ENCODE measurements around the gene ARID3A.

ARID3A gene

GRCh38 chr19:932648-933552, 7.1 kb downstream of the ARID3A start:
- peak; percentile 94 for DNase-seq (ENCODE audit: low read depth)

- no peak for DNase-seq (ENCODE audit: low read depth)
Observed at GRCh38 chr19:933553-933882, 7.7 kb downstream of the ARID3A start.

GRCh38 chr19:934197-934840, 8.5 kb downstream of the ARID3A start:
- no peak for DNase-seq (ENCODE audit: low read depth)

GRCh38 chr19:934865-935479, 9.1 kb downstream of the ARID3A start:
- DNase-seq (ENCODE audit: low read depth), result peak; percentile 64

GRCh38 chr19:936175-936546, 10.3 kb downstream of the ARID3A start:
- no peak for DNase-seq (ENCODE audit: low read depth)

GRCh38 chr19:937259-937694, 11.4 kb downstream of the ARID3A start:
- no peak for DNase-seq (ENCODE audit: low read depth)

- no peak for DNase-seq (ENCODE audit: low read depth)
Observed at GRCh38 chr19:938233-938923, 12.5 kb downstream of the ARID3A start.

- no peak for DNase-seq (ENCODE audit: low read depth)
Observed at GRCh38 chr19:939439-939838, 13.6 kb downstream of the ARID3A start.

GRCh38 chr19:939922-940321, 14.1 kb downstream of the ARID3A start:
- no peak for DNase-seq (ENCODE audit: low read depth)

GRCh38 chr19:940591-941291, 14.9 kb downstream of the ARID3A start:
- DNase-seq (ENCODE audit: low read depth), result peak; percentile 87

GRCh38 chr19:941292-942132, 15.7 kb downstream of the ARID3A start:
- DNase-seq (ENCODE audit: low read depth), result no peak

GRCh38 chr19:942133-942645, 16.4 kb downstream of the ARID3A start:
- DNase-seq (ENCODE audit: low read depth), result no peak

GRCh38 chr19:943551-944170, 17.8 kb downstream of the ARID3A start:
- DNase-seq (ENCODE audit: low read depth), result no peak

- no peak for DNase-seq (ENCODE audit: low read depth)
Observed at GRCh38 chr19:944171-944567, 18.3 kb downstream of the ARID3A start.

GRCh38 chr19:944663-945241, 18.9 kb downstream of the ARID3A start:
- no peak for DNase-seq (ENCODE audit: low read depth)

- no peak for DNase-seq (ENCODE audit: low read depth)
Observed at GRCh38 chr19:945401-946252, 19.8 kb downstream of the ARID3A start.

GRCh38 chr19:947090-947706, 21.4 kb downstream of the ARID3A start:
- no peak for DNase-seq (ENCODE audit: low read depth)
